Femur (tissue), 1 donor: ENCODE data around the gene TTC4.

Source experiments
- DNase-seq: peaks from one replicate; pipeline ENCODE4 v3.0.0-alpha.2; 2017

The TTC4 gene

DNA sequence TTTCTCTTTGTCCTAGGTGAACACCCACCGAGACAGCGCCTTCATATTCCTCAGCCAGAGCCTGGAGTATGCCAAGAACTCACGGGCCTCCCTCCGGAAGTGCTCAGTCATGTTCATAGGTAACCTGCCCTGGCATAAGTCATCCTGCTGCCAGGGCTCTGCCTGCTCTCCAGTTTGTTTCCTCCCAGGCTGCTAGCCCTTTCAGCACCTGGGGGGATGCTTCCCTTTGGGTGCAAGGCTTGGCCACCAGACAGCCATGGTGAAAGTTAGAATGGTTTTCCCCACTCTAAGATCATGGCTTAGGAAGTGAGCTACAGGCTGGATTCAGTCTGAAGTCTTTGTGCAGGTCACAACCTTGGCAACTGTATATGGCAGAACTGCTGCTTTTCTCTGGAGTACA is 9.2 kb upstream of the TTC4 start:
- no peak for DNase-seq

DNA sequence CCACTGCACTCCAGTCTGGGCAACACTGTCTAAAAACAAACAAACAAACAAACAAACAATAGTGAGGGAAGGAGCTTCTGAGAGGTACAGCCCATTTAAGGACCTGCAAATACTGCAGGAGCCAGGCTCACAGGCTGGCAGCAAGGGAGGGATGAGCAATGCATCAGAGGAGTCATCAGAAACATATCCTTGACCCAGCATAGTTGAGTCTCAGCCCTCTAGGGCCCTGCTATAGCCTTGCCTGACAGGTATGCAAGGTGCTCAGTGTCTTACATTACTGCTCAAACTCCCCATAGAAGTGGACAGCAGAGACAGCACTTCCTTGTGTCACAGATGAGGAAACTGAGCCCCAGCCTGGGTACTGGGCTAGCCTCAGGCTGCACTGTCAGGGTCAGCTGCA is 7.3 kb upstream of the TTC4 start:
- DNase-seq: no peak

DNA sequence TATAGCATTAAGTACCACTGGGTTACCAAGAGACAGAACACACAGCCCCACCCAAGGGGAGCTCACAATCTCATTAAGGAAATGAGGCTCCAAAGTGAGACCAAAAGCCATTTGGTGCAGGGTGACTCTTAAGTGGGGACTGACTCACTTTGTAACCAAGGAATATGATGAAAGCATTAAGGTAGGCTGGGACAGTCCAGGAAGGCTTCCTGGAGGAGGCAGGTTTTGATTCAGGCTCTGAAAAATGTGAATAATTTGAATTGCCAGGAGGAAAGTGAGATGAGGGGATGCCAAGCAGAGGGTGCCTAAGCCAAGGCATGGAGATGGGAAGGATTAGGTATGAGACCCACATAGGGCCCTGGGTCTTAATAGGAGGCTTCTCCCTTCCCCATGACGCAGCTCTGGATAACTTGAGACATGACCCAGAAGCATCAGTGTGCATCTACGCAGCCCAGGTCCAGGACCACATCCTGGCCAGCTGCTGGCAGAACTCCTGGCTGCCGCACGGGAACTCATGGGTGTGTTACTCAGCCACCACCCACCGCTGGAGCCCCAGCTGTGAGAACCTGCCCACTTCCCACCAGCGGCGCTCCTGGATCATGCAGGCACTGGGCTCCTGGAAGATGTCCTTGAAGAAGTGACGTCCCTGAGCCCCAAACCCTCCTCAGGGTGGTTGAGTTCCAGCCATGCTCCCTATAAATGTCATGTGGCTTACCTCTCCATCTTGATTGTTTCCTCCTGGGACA is 5.9 kb upstream of the TTC4 start:
- no peak for DNase-seq

DNA sequence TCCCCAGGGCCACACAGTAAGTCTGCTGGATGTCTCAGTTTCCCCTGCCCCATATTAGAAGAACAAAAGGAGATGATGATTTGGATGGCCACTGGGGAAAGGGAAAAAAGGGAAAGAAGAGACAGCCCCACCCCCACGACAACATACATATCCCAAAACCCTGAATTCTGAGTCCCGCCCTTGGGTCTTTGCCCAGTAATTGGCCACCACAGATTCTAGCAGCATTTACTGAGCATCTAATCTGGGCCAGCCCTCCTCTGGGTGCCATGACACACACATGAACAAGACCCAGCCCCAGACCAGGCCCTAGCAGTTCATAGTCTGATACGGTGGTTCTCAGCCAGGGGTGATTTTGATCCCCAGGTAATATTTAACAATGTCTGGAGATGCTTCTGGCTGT is 5.2 kb upstream of the TTC4 start:
- DNase-seq: no peak

DNA sequence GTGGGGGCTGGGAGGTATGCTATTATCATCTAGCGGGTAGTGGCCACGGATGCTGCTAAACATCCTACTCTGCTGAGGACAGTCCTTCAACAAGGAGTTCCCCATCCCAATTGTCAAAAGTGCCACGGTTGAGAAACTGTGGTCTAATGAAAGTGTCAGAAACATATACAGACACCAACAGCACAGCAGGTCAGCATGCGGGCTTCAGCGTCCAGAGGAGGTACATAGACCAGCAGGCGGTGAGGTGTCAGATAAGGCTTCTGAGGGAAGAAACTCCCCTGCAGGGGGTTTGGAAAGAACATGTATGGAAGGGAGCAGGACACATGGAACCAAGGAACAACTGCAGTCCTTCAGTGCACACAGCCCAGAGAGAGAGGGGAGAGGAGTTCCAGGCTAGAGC is 4.8 kb upstream of the TTC4 start:
- DNase-seq: no peak

DNA sequence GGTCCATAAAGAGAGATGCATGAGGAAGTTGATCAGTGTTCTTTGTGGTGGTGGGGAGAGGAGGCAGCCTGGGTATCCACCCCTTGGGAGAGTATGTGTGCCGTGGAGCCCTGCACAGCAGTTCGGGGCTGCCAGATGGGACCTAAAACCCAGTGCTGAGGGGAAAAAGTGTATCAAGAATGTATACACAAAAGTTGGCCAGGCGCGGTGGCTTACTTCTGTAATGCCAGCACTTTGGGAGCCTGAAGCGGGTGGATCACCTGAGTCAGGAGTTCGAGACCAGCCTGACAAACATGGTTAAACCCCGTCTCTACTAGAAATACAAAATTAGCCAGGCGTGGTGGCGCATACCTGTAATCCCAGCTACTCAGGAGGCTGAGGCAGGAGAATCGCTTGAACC is 4.1 kb upstream of the TTC4 start:
- DNase-seq: no peak

DNA sequence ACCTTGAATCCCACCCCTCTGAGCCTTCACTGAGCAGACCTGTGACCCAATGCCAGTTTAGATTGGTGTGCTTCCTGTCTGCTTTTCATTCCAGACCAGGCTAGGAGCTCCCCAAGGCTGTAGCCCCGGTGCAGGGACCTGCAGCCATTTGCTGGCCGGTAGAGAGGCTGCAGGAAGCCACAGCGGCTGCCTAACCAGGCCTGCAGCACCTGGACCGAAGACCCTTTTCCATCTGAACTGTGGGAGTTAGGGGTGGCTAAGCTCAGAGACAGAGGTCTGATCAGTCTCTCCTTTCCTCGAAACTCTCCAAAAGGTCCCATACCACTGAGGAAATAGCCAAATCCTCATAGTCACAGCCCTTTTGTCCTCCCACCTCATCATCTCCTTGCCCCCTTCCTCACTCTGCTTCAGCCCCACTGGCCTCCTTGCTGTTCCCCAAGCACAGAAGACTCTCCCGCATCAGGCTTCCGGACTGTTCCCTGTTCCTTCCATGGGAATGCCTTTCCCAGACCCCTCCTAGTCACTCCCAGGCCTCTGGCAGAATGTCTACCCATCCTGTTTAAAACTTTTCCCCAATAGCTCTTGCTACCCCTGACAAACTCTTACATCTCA is 674 bp upstream of the TTC4 start:
- no peak for DNase-seq

DNA sequence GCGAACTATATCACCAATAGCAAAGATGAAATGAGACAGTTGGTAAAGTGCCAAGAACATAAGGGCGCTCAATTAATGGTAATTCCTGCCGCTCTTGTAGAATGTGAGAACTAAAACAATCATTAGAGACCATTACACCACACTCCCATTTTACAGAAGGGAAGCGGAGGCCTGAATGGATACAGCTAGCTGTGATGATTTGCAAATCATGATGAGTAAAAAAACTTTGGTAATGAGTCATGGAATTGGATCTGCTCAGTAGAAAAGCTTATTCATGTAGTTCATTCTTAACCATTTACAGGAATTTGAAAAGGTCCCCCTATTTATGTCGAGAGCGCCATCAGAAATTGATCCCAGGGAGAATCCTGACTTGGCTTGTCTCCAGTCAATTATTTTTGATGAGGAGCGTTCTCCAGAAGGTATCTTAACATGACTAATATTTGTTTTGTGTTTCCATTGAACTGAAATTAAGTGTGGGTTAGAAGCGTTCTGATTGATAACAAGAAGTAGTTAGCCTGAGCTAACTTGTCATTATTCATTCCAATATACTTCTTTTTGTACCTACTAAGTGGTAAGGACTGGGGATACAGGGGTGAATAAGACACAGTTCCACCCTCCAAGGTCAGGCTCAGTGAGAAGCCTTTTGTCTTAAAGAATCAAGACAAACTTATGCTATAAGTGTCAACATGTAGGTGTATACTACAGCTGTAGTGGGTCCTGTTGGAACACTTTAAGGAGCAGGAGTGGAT is 812 bp downstream of the TTC4 start:
- DNase-seq: no peak

DNA sequence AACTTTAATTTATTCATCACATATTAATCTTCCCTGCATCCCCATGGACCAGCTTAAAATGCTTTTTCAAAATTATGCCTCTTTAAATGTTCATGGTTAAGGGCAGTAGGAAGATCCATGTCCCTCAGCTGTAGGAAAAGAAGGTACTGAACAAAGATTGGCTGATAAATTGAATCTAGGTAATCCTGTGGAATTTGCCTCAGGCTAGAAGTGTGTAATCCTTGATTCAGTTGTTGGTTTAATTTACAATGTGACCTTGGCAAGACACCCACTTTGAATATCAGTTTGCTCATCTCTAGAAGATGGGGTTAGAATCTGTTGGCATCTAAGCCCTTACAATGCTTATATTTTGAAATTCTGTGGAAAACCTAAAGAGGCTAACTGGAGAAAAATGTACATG is 6.1 kb downstream of the TTC4 start:
- DNase-seq: no peak

DNA sequence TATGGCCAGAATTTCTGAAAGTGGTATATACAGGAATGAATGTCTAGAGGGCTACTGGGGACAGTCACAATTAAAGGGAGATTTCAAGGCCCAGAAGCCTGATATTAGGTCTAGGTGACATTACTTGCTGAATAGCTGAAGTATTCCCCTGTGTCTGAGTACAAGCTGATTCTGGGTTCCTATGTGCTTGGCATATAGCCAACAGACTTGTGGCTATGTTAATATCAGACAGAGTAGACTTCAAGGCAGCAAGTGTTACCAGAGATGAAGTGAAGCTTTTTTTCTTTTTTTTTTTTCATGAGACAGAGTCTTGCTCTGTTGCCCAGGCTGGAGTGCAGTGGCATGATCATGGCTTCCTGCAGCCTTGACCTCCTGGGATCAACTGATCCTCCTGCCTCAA is 8.3 kb downstream of the TTC4 start:
- DNase-seq: no peak

DNA sequence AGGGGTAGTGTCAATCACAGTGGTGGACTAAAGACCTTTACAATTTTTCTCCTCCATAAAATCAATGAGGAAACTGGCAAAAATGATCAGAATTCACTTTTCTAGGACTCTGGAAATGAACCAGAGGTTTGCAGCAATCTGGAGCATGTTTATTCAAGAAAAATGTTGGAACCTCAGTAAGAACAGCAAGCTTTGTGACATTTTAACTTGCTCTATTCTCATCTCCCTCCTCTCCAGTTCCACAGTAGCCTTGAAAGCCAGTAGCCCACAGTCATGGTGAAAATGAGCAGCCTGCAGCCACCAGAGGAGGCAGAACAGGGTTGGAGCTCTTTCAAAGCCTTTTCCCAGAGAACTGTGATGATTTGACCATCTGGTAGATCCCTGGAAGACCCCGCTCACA is 9.1 kb downstream of the TTC4 start:
- DNase-seq: no peak

DNA sequence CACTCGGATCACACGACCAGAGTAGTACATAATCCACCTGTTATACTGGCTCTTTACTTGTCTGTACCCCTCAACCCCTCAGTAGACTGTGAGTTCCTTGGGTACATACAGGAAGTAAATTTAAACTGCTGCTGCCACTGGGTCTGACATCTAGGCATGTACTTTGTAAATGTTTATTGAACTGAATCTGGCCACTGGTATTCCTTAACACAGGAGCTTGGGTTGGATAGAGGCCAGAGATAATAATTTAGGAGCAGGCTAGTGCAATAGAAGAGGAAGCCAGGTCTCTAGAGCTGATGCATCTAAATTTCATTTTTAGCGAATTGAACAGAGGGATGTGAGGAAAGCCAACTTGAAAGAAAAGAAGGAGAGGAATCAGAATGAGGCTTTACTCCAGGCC is 12.4 kb downstream of the TTC4 start:
- no peak for DNase-seq

DNA sequence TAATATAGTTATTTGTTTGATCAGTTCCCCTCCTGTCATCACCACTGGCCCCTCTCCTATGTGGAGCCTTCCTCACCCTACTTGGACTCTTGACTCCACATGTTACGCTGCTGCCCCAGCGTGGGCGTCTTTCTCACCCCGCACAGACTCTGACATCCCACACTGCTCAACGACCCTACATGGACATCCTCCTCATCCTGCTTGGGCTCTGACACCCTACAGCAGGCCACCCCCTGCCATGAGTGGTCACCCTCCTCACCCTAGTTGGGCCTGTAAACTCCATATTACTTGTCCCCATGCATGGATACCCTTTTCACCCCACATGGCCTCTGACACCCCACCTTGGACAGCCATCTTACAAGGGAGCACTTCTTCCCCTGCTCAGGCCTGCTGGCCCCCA is 21.0 kb downstream of the TTC4 start:
- no peak for DNase-seq

DNA sequence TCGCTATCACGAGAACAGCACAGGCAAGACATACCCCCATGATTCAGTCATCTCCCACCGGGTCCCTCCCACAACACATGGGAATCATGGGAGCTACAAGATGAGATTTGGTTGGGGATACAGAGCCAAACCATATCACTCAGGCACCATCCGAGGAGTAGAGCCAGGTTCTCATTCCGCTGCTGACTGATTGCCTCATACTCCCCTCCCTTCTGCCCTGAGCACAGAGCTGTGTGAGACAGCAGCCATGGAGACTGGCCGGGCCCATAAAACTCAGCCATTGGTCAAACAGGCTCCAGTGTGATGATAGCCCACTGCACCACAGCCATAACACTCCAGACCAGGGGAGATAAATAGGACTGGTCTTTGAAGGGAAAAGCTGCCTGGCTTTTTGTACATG is 22.6 kb downstream of the TTC4 start:
- DNase-seq: no peak

DNA sequence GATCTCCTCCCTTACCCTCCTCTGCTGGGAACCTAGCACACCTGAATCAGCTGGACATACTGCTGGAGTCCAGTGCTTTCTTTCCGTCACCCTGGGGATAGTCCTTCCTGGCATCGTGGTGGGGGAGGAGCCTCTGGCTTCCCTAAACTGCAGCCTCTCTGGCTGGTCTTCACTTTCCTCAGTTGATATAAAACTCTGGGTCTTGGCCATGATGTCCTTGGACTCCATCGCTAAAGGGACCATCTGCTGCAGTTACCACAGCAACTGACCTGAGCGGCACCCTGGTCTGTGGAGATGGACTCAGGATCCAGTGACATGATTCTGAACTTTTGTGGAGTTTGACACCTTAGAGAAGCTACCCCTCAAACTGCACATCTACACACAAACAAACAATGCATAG is 25.9 kb downstream of the TTC4 start:
- no peak for DNase-seq

DNA sequence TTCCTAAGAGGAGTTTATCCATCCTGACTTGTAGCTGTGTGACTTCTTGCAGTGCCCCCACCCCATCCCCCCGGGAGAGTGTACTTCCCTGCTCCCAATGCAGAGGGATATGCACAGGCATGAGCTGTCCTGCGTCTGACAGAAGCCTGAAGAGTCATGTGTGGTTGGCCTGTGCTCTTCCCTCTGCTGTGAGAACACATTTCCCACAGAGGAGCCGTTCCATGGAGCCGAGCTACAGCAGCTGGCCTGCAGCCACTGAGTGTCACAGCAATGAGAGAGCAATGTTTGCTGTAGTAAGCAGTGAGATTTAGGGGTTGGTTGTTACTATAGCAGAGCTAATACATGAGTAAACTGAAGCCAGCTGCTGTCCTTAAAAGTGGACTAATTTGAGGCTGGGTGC is 26.6 kb downstream of the TTC4 start:
- no peak for DNase-seq

DNA sequence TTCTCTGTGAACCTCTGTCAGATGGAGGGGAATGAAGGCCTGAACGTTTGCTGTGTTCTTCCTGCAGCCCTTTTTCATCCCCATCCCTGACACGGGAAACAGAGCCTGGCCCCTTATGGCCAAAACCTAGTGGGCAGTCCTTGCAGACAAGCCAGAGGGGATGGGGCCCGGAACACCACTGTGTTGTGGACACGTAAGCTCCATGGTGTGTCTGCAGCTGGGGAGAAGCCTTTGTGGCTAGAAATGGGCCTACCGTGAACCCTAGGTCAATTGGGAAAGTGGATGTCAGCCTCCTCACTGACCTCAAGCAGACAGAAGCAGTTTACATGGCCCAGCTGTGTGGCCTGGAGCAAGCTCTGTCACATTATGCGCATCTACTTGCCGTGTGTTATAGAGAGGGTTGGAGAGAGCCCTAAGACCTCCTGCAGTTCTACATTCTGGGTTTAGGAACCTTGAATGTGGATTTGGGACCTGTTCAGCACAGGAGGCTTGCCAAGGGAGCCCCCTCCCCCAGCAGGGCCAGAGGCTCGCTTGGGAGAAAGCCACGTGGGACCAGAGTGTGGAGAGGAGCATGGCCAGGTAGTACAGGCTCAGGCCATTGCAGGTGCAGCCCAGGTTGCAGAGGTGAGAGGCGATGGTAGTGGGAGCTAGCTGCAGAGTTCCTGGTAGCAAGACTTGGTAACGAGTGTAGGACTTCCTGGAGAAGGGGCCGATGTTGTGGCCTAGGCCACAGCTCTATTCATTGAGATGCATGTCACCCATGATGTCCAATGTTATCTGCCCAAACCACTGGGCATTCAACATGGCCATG is 28.0 kb downstream of the TTC4 start:
- DNase-seq: no peak

DNA sequence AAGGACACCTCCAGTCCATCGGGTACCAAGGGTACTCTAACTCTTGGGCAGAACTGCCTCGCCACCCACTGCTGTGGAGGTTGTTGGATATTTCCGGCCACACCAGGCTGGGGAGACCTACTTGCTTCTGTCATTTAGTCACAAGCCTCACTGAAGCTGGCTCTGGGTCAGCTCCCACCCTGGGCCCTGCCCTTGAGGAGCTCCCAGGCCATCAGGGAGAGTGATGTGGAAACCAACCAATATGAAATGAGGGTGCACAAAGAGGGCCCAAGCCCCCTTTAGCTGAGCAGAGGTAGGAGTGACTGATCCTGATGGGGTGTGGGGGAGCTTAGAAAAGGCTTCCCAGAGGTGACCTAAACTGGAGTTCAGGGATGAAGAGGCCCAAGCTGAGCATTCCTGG is 29.0 kb downstream of the TTC4 start:
- DNase-seq: no peak

DNA sequence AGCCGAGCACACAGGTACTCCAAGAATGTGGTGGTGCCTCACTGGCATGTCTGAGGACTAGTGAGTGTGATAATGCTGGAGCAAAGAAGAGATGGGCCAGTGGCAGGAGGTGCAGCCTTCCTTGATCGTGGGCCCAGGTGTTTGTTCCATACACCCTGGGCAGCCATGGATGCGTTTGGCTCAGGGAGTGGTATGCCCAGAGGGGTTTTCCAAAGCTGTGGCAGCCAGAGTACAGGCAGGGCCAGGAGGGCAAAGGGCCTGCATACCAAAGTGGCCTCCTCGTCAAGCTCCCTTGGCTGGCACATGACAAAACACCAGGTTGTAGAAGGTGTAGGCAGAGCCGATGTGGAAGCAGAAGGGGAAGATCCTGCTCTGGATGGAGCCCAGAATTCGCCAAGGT is 29.6 kb downstream of the TTC4 start:
- DNase-seq: no peak

DNA sequence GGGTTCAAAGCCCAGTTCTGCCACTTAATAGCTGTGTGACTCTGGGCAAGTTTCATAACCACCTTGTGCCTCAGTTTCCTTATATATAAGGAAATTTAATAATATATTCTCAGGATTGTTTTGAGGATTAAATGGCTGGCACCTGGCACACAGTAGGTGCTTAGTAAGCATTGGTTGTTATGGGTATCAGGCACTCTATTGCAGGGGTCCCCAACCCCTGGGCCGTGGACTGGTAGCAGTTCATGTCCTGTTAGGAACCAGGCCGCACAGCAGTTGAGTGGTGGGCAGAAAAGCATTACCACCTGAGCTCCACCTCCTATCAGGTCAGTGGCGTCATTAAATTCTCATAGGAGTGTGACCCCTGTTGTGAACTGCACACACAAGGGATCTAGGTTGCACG is 30.2 kb downstream of the TTC4 start:
- no peak for DNase-seq

DNA sequence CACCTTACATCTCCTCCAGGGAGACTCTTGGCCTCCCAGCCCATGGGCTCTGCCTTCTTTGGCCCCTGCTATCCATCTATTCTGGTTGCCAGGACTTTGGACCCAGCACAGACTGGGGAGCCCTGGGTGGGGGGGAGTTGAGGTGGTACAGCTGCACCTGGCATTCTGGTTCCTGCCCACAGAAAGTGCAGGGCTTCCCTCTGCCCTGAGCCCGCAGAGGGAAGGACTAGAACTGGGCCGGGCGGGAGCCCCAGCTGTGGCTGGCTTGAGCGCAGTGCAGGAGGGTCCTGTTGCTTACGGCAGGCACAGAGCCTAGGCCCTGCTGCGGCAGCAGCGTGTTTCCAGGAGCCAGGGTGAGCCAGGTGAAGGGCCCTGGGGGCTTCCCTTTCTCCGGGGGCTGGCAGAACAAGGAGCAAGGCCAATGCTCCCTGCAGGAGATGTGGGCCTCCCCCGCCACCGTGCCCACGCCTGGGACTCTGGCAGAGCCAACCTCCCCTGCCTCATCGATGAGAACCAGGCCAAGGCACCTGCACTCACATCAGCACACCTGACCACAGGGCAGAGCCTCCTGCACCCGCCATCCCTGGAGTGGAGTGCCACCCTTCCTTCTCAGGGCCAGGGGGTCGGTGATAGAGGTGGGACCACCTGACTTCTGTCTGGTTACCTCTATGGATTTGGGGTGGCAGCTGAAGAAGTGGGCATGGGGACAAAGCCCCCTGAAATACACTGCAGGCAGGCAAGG is 32.6 kb downstream of the TTC4 start:
- no peak for DNase-seq

DNA sequence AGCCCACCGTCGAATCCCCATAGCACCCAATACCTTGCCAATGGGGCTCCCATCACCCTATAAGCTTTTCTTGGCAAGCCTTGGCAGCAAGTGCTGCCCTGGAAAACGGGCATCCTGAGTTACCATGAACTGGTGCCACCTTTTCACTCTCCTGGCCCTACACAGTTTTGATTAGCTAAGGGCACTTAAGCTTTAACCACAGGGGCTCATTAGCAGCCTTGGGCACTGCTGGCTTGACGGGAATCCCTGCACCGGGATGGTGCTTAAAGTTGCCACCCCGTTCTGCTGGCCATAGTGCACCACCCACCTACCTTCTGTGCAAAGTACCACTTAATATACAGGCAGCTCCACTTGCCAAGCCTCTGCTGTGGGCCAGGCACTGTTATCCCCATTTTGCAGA is 34.9 kb downstream of the TTC4 start:
- no peak for DNase-seq

DNA sequence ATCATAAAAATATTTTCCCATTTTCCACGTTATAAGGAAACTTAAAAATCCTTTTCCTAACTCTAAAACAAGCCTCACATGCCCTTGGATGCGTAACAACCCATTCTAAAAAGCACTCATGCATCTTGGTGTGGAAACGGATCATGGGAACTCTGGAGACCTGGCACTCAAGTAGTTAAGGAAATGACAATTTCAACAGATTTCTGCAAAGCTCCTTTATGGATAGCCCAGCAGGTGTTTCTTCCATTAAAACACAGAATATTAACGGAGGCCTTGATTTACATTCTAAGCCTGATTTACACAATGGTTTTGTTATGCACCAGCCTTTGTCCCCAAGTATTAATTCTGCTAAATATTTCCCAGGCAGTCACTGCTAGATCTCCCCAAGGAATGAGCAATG is 35.8 kb downstream of the TTC4 start:
- no peak for DNase-seq
